Measurements from ENCODE around the gene LAMB3. TPM values are rescaled to one million over a fixed set of nuclear protein-coding genes. Genes with fewer than 3 reads are reported as not detected.
A peak's percentile ranks its signal among the peaks of the same experiment; 100 is the strongest.

The LAMB3 gene
- total RNA-seq, 4 donors from 2014 or later = 0.17 to 1.0 (median 0.52) TPM

- peak; percentile 84 to 98 (median 86) for TF ChIP-seq CTCF (IDR thresholded peaks at IDR 0.05)
- TF ChIP-seq POLR2AphosphoS5 (IDR thresholded peaks at IDR 0.05) = no peak
- TF ChIP-seq EP300 (IDR thresholded peaks at IDR 0.05) = no peak
- no peak for TF ChIP-seq POLR2A (IDR thresholded peaks at IDR 0.05; ENCODE audit: low read depth)
- peaks cover 0 to 25% (median under 1%) of the 10 kb centered on the region in 4 donors for H3K27me3 ChIP-seq
- H3K9me3 ChIP-seq = no peaks in the 10 kb centered on the region
- 28% methylated on average over 11 of the region's 12 CpGs for WGBS
- H3K27ac ChIP-seq (replicated peaks in 1 of 4) = no peak overlapping the region
- no peaks in the 10 kb centered on the region for H3K36me3 ChIP-seq
- no peak for DNase-seq (ENCODE audit: extremely low spot score)
- peaks cover 0 to 4% (median 0%) of the 10 kb centered on the region in 4 donors for H3K4me1 ChIP-seq
- no peak overlapping the region for H3K4me3 ChIP-seq
- intact Hi-C loops (cut with DNase I) = loop anchor here (2.0 kb wide), 2 partner anchors 116 to 170 kb away; no protein-coding TSS in a partner anchor
These were observed 75.6 kb downstream of the LAMB3 start for GRCh38 chr1:209576392-209577197.

- Histone ChIP-seq H3K4me1 (peaks cover 0 to 12% (median 0%) of the 10 kb centered on the region in 4 donors), H3K27me3 (peaks cover 0 to 21% (median 0%) of the 10 kb centered on the region in 4 donors), H3K9me3 (no peaks in the 10 kb centered on the region), H3K27ac (replicated peaks in 1 of 4) (no peak overlapping the region), H3K4me3 (no peak overlapping the region), H3K36me3 (no peaks in the 10 kb centered on the region)
- DNase-seq (ENCODE audit: extremely low spot score) = no peak
- intact Hi-C loops (cut with DNase I) = no loop called here
- WGBS = 84% methylated on average over 3 of the region's 3 CpGs
- no peak for TF ChIP-seq POLR2A (IDR thresholded peaks at IDR 0.05; ENCODE audit: low read depth)
- TF ChIP-seq CTCF (IDR thresholded peaks at IDR 0.05) = no peak
- TF ChIP-seq POLR2AphosphoS5 (IDR thresholded peaks at IDR 0.05) = no peak
- no peak for TF ChIP-seq EP300 (IDR thresholded peaks at IDR 0.05)
These were observed 81.5 kb downstream of the LAMB3 start for GRCh38 chr1:209570743-209571142.

GRCh38 chr1:209569455-209570207, 82.6 kb downstream of the LAMB3 start:
- TF ChIP-seq CTCF (IDR thresholded peaks at IDR 0.05) (peak; percentile 64 to 93 (median 77)), POLR2AphosphoS5 (IDR thresholded peaks at IDR 0.05) (no peak)
- H3K9me3 ChIP-seq = no peaks in the 10 kb centered on the region
- intact Hi-C loops (cut with DNase I) = loop anchor here (10.0 kb wide), 1 partner anchor 365 kb away; no protein-coding TSS in a partner anchor

GRCh38 chr1:209567698-209568175, 84.5 kb downstream of the LAMB3 start:
- Histone ChIP-seq H3K27me3 (peaks cover 0 to 41% (median 0%) of the 10 kb centered on the region in 4 donors), H3K9me3 (no peaks in the 10 kb centered on the region), H3K27ac (replicated peaks in 1 of 4) (no peak overlapping the region), H3K4me1 (peaks cover 0 to 12% (median 0%) of the 10 kb centered on the region in 4 donors), H3K4me3 (no peak overlapping the region), H3K36me3 (no peaks in the 10 kb centered on the region)
- intact Hi-C loops (cut with DNase I) = loop anchor here (10.0 kb wide), 1 partner anchor 363 kb away; no protein-coding TSS in a partner anchor
- TF ChIP-seq POLR2AphosphoS5 (IDR thresholded peaks at IDR 0.05) (no peak), CTCF (IDR thresholded peaks at IDR 0.05) (no peak), EP300 (IDR thresholded peaks at IDR 0.05) (no peak), POLR2A (IDR thresholded peaks at IDR 0.05; ENCODE audit: low read depth) (no peak)
- 10% methylated on average over 1 of the region's 1 CpG for WGBS
- DNase-seq (ENCODE audit: extremely low spot score) = no peak

More at GRCh38 chr1:209569455-209570207, 82.6 kb downstream of the LAMB3 start:
- peak overlapping the region in 1 of 4 donors; percentile 24 for H3K4me3 ChIP-seq
- peaks cover 0 to 12% (median 0%) of the 10 kb centered on the region in 4 donors for H3K4me1 ChIP-seq
- WGBS = 15% methylated on average over 9 of the region's 9 CpGs
- no peak overlapping the region for H3K27ac ChIP-seq (replicated peaks in 1 of 4)
- H3K27me3 ChIP-seq = peaks cover 0 to 30% (median 0%) of the 10 kb centered on the region in 4 donors
- no peak for DNase-seq (ENCODE audit: extremely low spot score)
- H3K36me3 ChIP-seq = no peaks in the 10 kb centered on the region
